SK-N-SH treated with all-trans-retinoic acid at 6 μM for 48 hours (cell line): ENCODE data around the gene KDR.

Source experiments
- ATAC-seq: fragments of 200-7000 bp; cut with Tn5 transposase; 3 replicates; pipeline ENCODE4 v1.9.1; 2020; ENCODE audit warnings: mild to moderate bottlenecking, moderate library complexity
- ARNTL ChIP-seq: fragments of 450-650 bp; formaldehyde crosslinking; IDR thresholded peaks from 2 replicates; pipeline ENCODE4 v1.5.0; 2020; ENCODE audit warnings: low read depth, mild to moderate bottlenecking, moderate library complexity, borderline replicate concordance
- BACH2 ChIP-seq: fragments of 250-450 bp; sonication (Bioruptor Pico); IDR thresholded peaks from 2 replicates; pipeline ENCODE4 v1.9.0; 2021; ENCODE audit warnings: mild to moderate bottlenecking, borderline replicate concordance
- CSDC2 ChIP-seq: fragments of 250-450 bp; sonication (Bioruptor Pico); IDR thresholded peaks from 2 replicates; pipeline ENCODE4 v1.5.0; 2020; ENCODE audit warnings: mild to moderate bottlenecking, moderate library complexity
- CSRNP3 ChIP-seq: fragments of 250-450 bp; sonication (Bioruptor Pico); IDR thresholded peaks from 2 replicates; pipeline ENCODE4 v1.5.1; 2021; ENCODE audit warnings: mild to moderate bottlenecking, moderate library complexity
- ESRRG ChIP-seq: fragments of 250-450 bp; sonication (Bioruptor Pico); IDR thresholded peaks from 2 replicates; pipeline ENCODE4 v1.6.1; 2021; ENCODE audit warnings: mild to moderate bottlenecking
- GLIS3 ChIP-seq: fragments of 250-450 bp; sonication (Bioruptor Pico); IDR thresholded peaks from 2 replicates; pipeline ENCODE4 v1.5.0; 2020; ENCODE audit warnings: mild to moderate bottlenecking, moderate library complexity
- ISL1 ChIP-seq: fragments of 250-450 bp; sonication (Bioruptor Pico); IDR thresholded peaks from 2 replicates; pipeline ENCODE4 v2.1.2; 2022; ENCODE audit warnings: mild to moderate bottlenecking, moderate library complexity
- OSR1 ChIP-seq: fragments of 250-450 bp; sonication (Bioruptor Pico); IDR thresholded peaks from 2 replicates; pipeline ENCODE4 v1.8.0; 2022; ENCODE audit warnings: moderate library complexity, mild to moderate bottlenecking, inconsistent platforms
- PATZ1 ChIP-seq: fragments of 250-450 bp; sonication (Bioruptor Pico); IDR thresholded peaks from 2 replicates; pipeline ENCODE4 v1.8.0; 2020; ENCODE audit warnings: mild to moderate bottlenecking, moderate library complexity, borderline replicate concordance
- POU6F1 ChIP-seq: fragments of 250-450 bp; sonication (Bioruptor Pico); IDR thresholded peaks from 2 replicates; pipeline ENCODE4 v1.8.0; 2021; ENCODE audit warnings: low read depth, mild to moderate bottlenecking, moderate library complexity, borderline replicate concordance
- PPARA ChIP-seq: fragments of 250-450 bp; sonication (Bioruptor Pico); IDR thresholded peaks from 2 replicates; pipeline ENCODE4 v1.5.0; 2020; ENCODE audit warnings: mild to moderate bottlenecking, borderline replicate concordance
- RARB ChIP-seq: fragments of 250-450 bp; sonication (Bioruptor Pico); IDR thresholded peaks from 2 replicates; pipeline ENCODE4 v1.8.0; 2021; ENCODE audit warnings: mild to moderate bottlenecking, moderate library complexity
- SNAI2 ChIP-seq: fragments of 250-450 bp; sonication (Bioruptor Pico); IDR thresholded peaks from 2 replicates; pipeline ENCODE4 v1.5.0; 2020; ENCODE audit warnings: mild to moderate bottlenecking, moderate library complexity
- TCF4 ChIP-seq: fragments of 250-450 bp; sonication (Bioruptor Pico); IDR thresholded peaks from 2 replicates; pipeline ENCODE4 v1.8.0; 2021; ENCODE audit warnings: mild to moderate bottlenecking, moderate library complexity, borderline replicate concordance
- TOX ChIP-seq: fragments of 250-450 bp; sonication (Bioruptor Pico); IDR thresholded peaks from 2 replicates; pipeline ENCODE4 v1.8.0; 2021; ENCODE audit warnings: mild to moderate bottlenecking, moderate library complexity, borderline replicate concordance
- ZC3H10 ChIP-seq: fragments of 250-450 bp; sonication (Bioruptor Pico); IDR thresholded peaks from 2 replicates; pipeline ENCODE4 v1.5.1; 2021; ENCODE audit warnings: mild to moderate bottlenecking, moderate library complexity
- ZFP30 ChIP-seq: fragments of 450-650 bp; formaldehyde crosslinking; IDR thresholded peaks from 2 replicates; pipeline ENCODE4 v1.5.0; 2022; ENCODE audit warnings: mild to moderate bottlenecking, moderate library complexity
- ZNF565 ChIP-seq: fragments of 450-650 bp; formaldehyde crosslinking; conservative IDR thresholded peaks from 2 replicates; pipeline ENCODE4 v1.5.0; 2020; ENCODE audit warnings: low read depth, mild to moderate bottlenecking, moderate library complexity
- ZNF8 ChIP-seq: fragments of 450-650 bp; formaldehyde crosslinking; IDR thresholded peaks from 2 replicates; pipeline ENCODE4 v1.5.0; 2020; ENCODE audit warnings: mild to moderate bottlenecking, moderate library complexity
- TF ChIP-seq, protein P1 (sequence below): fragments of 250-450 bp; sonication (Bioruptor Pico); IDR thresholded peaks from 2 replicates; pipeline ENCODE4 v1.5.1; 2020; ENCODE audit warnings: low read depth, mild to moderate bottlenecking, moderate library complexity

KDR gene

DNA sequence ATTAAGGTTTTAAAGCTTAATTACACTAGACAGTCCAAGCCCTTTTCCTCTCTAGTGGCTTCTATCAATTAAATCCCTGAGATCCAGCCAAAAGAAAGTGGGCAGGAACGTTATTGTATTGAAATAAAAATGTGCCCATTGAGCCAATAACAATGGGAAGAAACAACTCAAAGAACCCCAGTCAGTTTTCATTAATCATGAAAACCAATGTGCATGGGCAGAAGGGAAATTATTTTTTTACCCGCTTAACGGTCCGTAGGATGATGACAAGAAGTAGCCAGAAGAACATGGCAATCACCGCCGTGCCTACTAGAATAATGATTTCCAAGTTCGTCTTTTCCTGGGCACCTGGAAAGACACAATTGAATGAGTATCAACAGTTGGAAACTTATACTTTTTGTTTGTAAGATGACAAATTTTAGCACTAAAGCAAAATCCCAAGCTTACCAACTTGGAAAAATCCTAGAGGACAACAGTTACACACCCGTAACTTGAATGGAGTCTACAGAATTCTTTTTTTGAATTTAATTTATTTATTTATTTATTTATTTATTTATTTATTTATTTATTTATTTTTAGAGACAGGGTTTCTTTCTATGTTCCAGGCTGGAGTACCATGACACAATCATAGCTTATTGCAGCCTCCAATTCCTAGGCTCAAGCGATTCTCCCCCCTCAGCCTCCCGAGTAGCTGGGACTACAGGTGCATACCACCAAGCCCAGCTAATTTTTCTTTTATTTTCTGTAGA lies 26.8 kb downstream of the KDR start:
- no peak for TF ChIP-seq ZNF565 (CRISPR knock-in tag)
- no peak for ATAC-seq

- ATAC-seq, result no peak
- TF ChIP-seq, protein P1, sequence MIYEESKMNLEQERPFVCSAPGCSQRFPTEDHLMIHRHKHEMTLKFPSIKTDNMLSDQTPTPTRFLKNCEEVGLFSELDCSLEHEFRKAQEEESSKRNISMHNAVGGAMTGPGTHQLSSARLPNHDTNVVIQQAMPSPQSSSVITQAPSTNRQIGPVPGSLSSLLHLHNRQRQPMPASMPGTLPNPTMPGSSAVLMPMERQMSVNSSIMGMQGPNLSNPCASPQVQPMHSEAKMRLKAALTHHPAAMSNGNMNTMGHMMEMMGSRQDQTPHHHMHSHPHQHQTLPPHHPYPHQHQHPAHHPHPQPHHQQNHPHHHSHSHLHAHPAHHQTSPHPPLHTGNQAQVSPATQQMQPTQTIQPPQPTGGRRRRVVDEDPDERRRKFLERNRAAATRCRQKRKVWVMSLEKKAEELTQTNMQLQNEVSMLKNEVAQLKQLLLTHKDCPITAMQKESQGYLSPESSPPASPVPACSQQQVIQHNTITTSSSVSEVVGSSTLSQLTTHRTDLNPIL (CRISPR knock-in tag), result no peak
- TF ChIP-seq ISL1 (CRISPR knock-in tag) (no peak), ZNF565 (CRISPR knock-in tag) (no peak), ZC3H10 (CRISPR knock-in tag) (no peak), SNAI2 (no peak), BACH2 (CRISPR knock-in tag) (no peak), ARNTL (CRISPR knock-in tag) (no peak), PATZ1 (no peak), PPARA (CRISPR knock-in tag) (no peak), ZFP30 (no peak), RARB (CRISPR knock-in tag) (no peak), OSR1 (CRISPR knock-in tag) (no peak), ZNF8 (no peak)
These were observed 28.8 kb downstream of the KDR start for GRCh38 chr4:55096619-55097018.

GRCh38 chr4:55096045-55096444 lies 29.4 kb downstream of the KDR start:
- ATAC-seq, result no peak
- no peak for TF ChIP-seq CSDC2 (CRISPR knock-in tag)
- TF ChIP-seq PPARA (CRISPR knock-in tag), result no peak
- TF ChIP-seq TCF4 (CRISPR knock-in tag), result no peak

DNA sequence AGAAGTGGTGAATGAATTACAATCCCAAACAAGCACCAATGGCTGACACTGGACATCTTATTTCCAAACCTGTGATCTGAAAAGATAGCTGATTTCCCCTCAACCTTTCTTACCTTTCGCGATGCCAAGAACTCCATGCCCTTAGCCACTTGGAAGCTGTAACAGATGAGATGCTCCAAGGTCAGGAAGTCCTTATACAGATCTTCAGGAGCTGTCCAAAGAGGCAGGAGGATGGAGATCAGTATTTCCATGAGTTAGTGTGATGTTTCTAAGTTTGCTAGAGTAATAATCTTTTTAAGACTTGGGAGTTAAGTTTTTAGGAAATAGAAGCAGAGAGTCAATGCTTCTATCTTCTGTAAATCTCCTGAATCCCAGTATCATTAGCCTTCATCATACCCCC lies 32.9 kb downstream of the KDR start:
- ATAC-seq, result no peak
- no peak for TF ChIP-seq PPARA (CRISPR knock-in tag)
- no peak for TF ChIP-seq ESRRG (CRISPR knock-in tag)
- no peak for TF ChIP-seq POU6F1 (CRISPR knock-in tag)
- TF ChIP-seq TOX (CRISPR knock-in tag), result no peak
- no peak for TF ChIP-seq ZNF565 (CRISPR knock-in tag)
- TF ChIP-seq ISL1 (CRISPR knock-in tag), result no peak
- TF ChIP-seq TCF4 (CRISPR knock-in tag), result no peak
- TF ChIP-seq GLIS3 (CRISPR knock-in tag), result no peak
- TF ChIP-seq CSRNP3 (CRISPR knock-in tag), result no peak
- no peak for TF ChIP-seq ZC3H10 (CRISPR knock-in tag)
- TF ChIP-seq ZNF8, result no peak
- TF ChIP-seq PATZ1, result no peak
- TF ChIP-seq CSDC2 (CRISPR knock-in tag), result no peak
